ENCODE measurements around the gene GPSM1.
"Not testable (repeated sequence)": the region's sequence is repeated elsewhere in the genome, so short reads cannot be mapped to it uniquely, and the experiment has no call there.

The GPSM1 gene

GRCh38 chr9:136401173-136401922, 74.0 kb downstream of the GPSM1 start:
- DNase-seq, result no peak

GRCh38 chr9:136402067-136402466, 74.7 kb downstream of the GPSM1 start:
- no peak for DNase-seq

GRCh38 chr9:136403538-136403914, 76.2 kb downstream of the GPSM1 start:
- DNase-seq, result peak; percentile 73

- DNase-seq, result peak; percentile 30
These were observed 76.8 kb downstream of the GPSM1 start for GRCh38 chr9:136403915-136404800.

GRCh38 chr9:136404801-136405136, 77.4 kb downstream of the GPSM1 start:
- no peak for DNase-seq

- DNase-seq, result no peak
These were observed 78.1 kb downstream of the GPSM1 start for GRCh38 chr9:136405481-136405880.

- not testable (repeated sequence) for DNase-seq
These were observed 78.6 kb downstream of the GPSM1 start for GRCh38 chr9:136405904-136406303.

GRCh38 chr9:136407061-136407460, 79.7 kb downstream of the GPSM1 start:
- DNase-seq, result not testable (repeated sequence)

- no peak for DNase-seq
These were observed 80.6 kb downstream of the GPSM1 start for GRCh38 chr9:136407911-136408310.

Data from activated naive CD4-positive, alpha-beta T cell treated with anti-CD3 and anti-CD28 coated beads, Interleukin-2, amount 50 U/mL, for 16 hours (primary cell).